Measurements from ENCODE around the gene CMTM7. TPM values are rescaled to one million over a fixed set of nuclear protein-coding genes. Genes with fewer than 3 reads are reported as not detected.

The CMTM7 gene
- total RNA-seq, 1 donor from 2014 or later, result 2.9 TPM

- DNase-seq (ENCODE audit: low spot score), result no peak
Observed at GRCh38 chr3:32413845-32414521, 22.3 kb downstream of the CMTM7 start.

GRCh38 chr3:32414522-32415202, 23.0 kb downstream of the CMTM7 start:
- peak; percentile 32 for DNase-seq (ENCODE audit: low spot score)

- no peak for DNase-seq (ENCODE audit: low spot score)
Observed at GRCh38 chr3:32419742-32420125, 28.1 kb downstream of the CMTM7 start.

GRCh38 chr3:32420126-32421038, 28.7 kb downstream of the CMTM7 start:
- DNase-seq (ENCODE audit: low spot score), result peak; percentile 36

- no peak for DNase-seq (ENCODE audit: low spot score)
Observed at GRCh38 chr3:32421185-32421584, 29.5 kb downstream of the CMTM7 start.

- peak; percentile 60 for DNase-seq (ENCODE audit: low spot score)
Observed at GRCh38 chr3:32421991-32422859, 30.6 kb downstream of the CMTM7 start.

GRCh38 chr3:32422943-32423342, 31.3 kb downstream of the CMTM7 start:
- DNase-seq (ENCODE audit: low spot score), result no peak

- DNase-seq (ENCODE audit: low spot score), result no peak
Observed at GRCh38 chr3:32423534-32423933, 31.9 kb downstream of the CMTM7 start.

GRCh38 chr3:32423956-32424557, 32.4 kb downstream of the CMTM7 start:
- no peak for DNase-seq (ENCODE audit: low spot score)

GRCh38 chr3:32424581-32425250, 33.1 kb downstream of the CMTM7 start:
- DNase-seq (ENCODE audit: low spot score), result no peak

GRCh38 chr3:32428092-32429068, 36.7 kb downstream of the CMTM7 start:
- DNase-seq (ENCODE audit: low spot score), result no peak

GRCh38 chr3:32430900-32431299, 39.2 kb downstream of the CMTM7 start:
- DNase-seq (ENCODE audit: low spot score), result no peak

GRCh38 chr3:32431481-32431880, 39.8 kb downstream of the CMTM7 start:
- no peak for DNase-seq (ENCODE audit: low spot score)

GRCh38 chr3:32432045-32432710, 40.5 kb downstream of the CMTM7 start:
- no peak for DNase-seq (ENCODE audit: low spot score)

- no peak for DNase-seq (ENCODE audit: low spot score)
Observed at GRCh38 chr3:32432711-32433530, 41.3 kb downstream of the CMTM7 start.

GRCh38 chr3:32434206-32434605, 42.6 kb downstream of the CMTM7 start:
- no peak for DNase-seq (ENCODE audit: low spot score)

Measured in umbilical cord (tissue), 2 donors.